Trophoblast cell (in vitro differentiated cells and primary cell): ENCODE data around the gene PRKAG3.
"Not testable (repeated sequence)": the region's sequence is repeated elsewhere in the genome, so short reads cannot be mapped to it uniquely, and the experiment has no call there.

Source experiments
- DNase-seq, 2 donors: peaks; one replicate each; pipeline ENCODE4 v3.0.0-alpha.2; 2016
- H2AFZ ChIP-seq: 2 replicates; pipeline ENCODE4 v1.6.1; 2013; ENCODE audit warnings: low read length, moderate library complexity, mild to moderate bottlenecking; ENCODE audit not compliant: insufficient read depth, poor library complexity
- H2AK5ac ChIP-seq: 2 replicates; pipeline ENCODE4 v1.6.1; 2013; ENCODE audit warnings: mild to moderate bottlenecking, low read length
- H2BK120ac ChIP-seq: 2 replicates; pipeline ENCODE4 v1.6.1; 2013; ENCODE audit warnings: low read length, mild to moderate bottlenecking, moderate library complexity; ENCODE audit not compliant: insufficient read depth, poor library complexity
- H2BK12ac ChIP-seq: 2 replicates; pipeline ENCODE4 v1.6.1; 2013; ENCODE audit warnings: mild to moderate bottlenecking, low read length, moderate library complexity
- H2BK5ac ChIP-seq: 2 replicates; pipeline ENCODE4 v1.6.1; 2013; ENCODE audit warnings: low read length, low read depth, moderate library complexity, mild to moderate bottlenecking; ENCODE audit not compliant: poor library complexity
- H3K14ac ChIP-seq: 2 replicates; pipeline ENCODE4 v1.6.1; 2013; ENCODE audit warnings: mild to moderate bottlenecking, low read length
- H3K18ac ChIP-seq: 2 replicates; pipeline ENCODE4 v1.6.1; 2013; ENCODE audit warnings: mild to moderate bottlenecking, low read length
- H3K23ac ChIP-seq: 2 replicates; pipeline ENCODE4 v1.6.1; 2013; ENCODE audit warnings: low read length
- H3K27ac ChIP-seq: 2 replicates; pipeline ENCODE4 v1.5.1; 2013; ENCODE audit warnings: low read depth, mild to moderate bottlenecking, inconsistent platforms, low read length, moderate library complexity
- H3K27me3 ChIP-seq: 2 replicates; pipeline ENCODE4 v1.6.1; 2013; ENCODE audit warnings: inconsistent platforms, mild to moderate bottlenecking, low read length, moderate library complexity; ENCODE audit not compliant: insufficient read depth
- H3K36me3 ChIP-seq, 2 experiments: 1 replicate in 1 of 2; 2 replicates in 1 of 2; pipeline ENCODE4 v1.6.1; 2013; ENCODE audit warnings: low read length in 2 of 2, mild to moderate bottlenecking in 2 of 2, moderate library complexity in 1 of 2; ENCODE audit not compliant: insufficient read depth in 2 of 2, control insufficient read depth in 1 of 2
- H3K4ac ChIP-seq: 2 replicates; pipeline ENCODE4 v1.6.1; 2013; ENCODE audit warnings: low read depth, mild to moderate bottlenecking, low read length, moderate library complexity
- H3K4me1 ChIP-seq, 2 experiments: 1 replicate in 1 of 2; 2 replicates in 1 of 2; pipeline ENCODE4 v1.6.1; 2013; ENCODE audit warnings: low read length in 2 of 2, mild to moderate bottlenecking in 2 of 2, moderate library complexity in 1 of 2; ENCODE audit not compliant: insufficient read depth in 2 of 2, control insufficient read depth in 1 of 2
- H3K4me2 ChIP-seq: 2 replicates; pipeline ENCODE4 v1.6.1; 2013; ENCODE audit warnings: inconsistent platforms, mild to moderate bottlenecking, low read length, moderate library complexity
- H3K4me3 ChIP-seq: 2 replicates; pipeline ENCODE4 v1.5.1; 2013; ENCODE audit warnings: mild to moderate bottlenecking, low read depth, low read length, inconsistent platforms
- H3K79me1 ChIP-seq: one replicate; pipeline ENCODE4 v1.6.1; 2013; ENCODE audit warnings: low read length
- H3K79me2 ChIP-seq: 2 replicates; pipeline ENCODE4 v1.6.1; 2013; ENCODE audit warnings: low read length, mild to moderate bottlenecking; ENCODE audit not compliant: control insufficient read depth, insufficient read depth, poor library complexity
- H3K9ac ChIP-seq: 2 replicates; pipeline ENCODE4 v1.6.1; 2013; ENCODE audit warnings: mild to moderate bottlenecking, low read length
- H3K9me3 ChIP-seq: 2 replicates; pipeline ENCODE4 v1.6.1; 2013; ENCODE audit warnings: low read depth, mild to moderate bottlenecking, control low read depth, inconsistent platforms, low read length; ENCODE audit not compliant: insufficient read depth
- H4K12ac ChIP-seq: 2 replicates; pipeline ENCODE4 v1.6.1; 2013; ENCODE audit warnings: low read depth, mild to moderate bottlenecking, low read length, moderate library complexity
- H4K8ac ChIP-seq: 2 replicates; pipeline ENCODE4 v1.6.1; 2013; ENCODE audit warnings: low read depth, mild to moderate bottlenecking, low read length, moderate library complexity
- H4K91ac ChIP-seq: one replicate; pipeline ENCODE4 v1.6.1; 2013; ENCODE audit warnings: low read depth, mild to moderate bottlenecking, low read length, moderate library complexity
- WGBS: extraction: QIAGEN DNeasy Blood & Tissue Kit; methylation state at CpG from one replicate; pipeline ENCODE4 v1.1.7; 2013; ENCODE audit warnings: missing lambda C conversion rate; ENCODE audit not compliant: insufficient read length, insufficient coverage; ENCODE audit errors: extremely low coverage; 5-methylcytosine and 5-hydroxymethylcytosine counted together

Gene PRKAG3

GRCh38 chr2:218851286-218851685, 19.7 kb upstream of the PRKAG3 start:
- H3K4me2 ChIP-seq = no peak overlapping the region
- H3K79me1 ChIP-seq = peaks cover 12% of the 10 kb centered on the region
- no peak overlapping the region for H2AK5ac ChIP-seq
- H2BK12ac ChIP-seq = no peak overlapping the region
- no peaks in the 10 kb centered on the region for H3K79me2 ChIP-seq
- no peak overlapping the region for H4K12ac ChIP-seq
- H3K36me3 ChIP-seq = no peaks in the 10 kb centered on the region
- no peak overlapping the region for H3K18ac ChIP-seq
- no peak overlapping the region for H3K27ac ChIP-seq
- WGBS = no CpG with 5 or more reads among the region's 3 CpGs
- H3K4me1 ChIP-seq = peaks cover 25 to 28% of the 10 kb centered on the region in 2 experiments
- H3K4ac ChIP-seq = no peak overlapping the region
- H4K8ac ChIP-seq = no peak overlapping the region
- no peak overlapping the region for H2BK5ac ChIP-seq
- H3K23ac ChIP-seq = no peak overlapping the region
- no peak overlapping the region for H2AFZ ChIP-seq
- no peak overlapping the region for H4K91ac ChIP-seq
- no peak overlapping the region for H2BK120ac ChIP-seq
- H3K4me3 ChIP-seq = no peak overlapping the region
- H3K14ac ChIP-seq = no peak overlapping the region
- no peaks in the 10 kb centered on the region for H3K9me3 ChIP-seq
- no peak overlapping the region for H3K9ac ChIP-seq
- H3K27me3 ChIP-seq = no peaks in the 10 kb centered on the region
- DNase-seq = no peak

GRCh38 chr2:218850796-218851195, 19.2 kb upstream of the PRKAG3 start:
- no peak overlapping the region for H2AFZ ChIP-seq
- no peak overlapping the region for H3K14ac ChIP-seq
- no peak overlapping the region for H2BK5ac ChIP-seq
- no peak overlapping the region for H3K27ac ChIP-seq
- no peaks in the 10 kb centered on the region for H3K79me2 ChIP-seq
- H4K91ac ChIP-seq = no peak overlapping the region
- H3K9me3 ChIP-seq = no peaks in the 10 kb centered on the region
- H3K79me1 ChIP-seq = peaks cover 9% of the 10 kb centered on the region
- H3K9ac ChIP-seq = no peak overlapping the region
- H3K4me1 ChIP-seq = peaks cover 21 to 23% of the 10 kb centered on the region in 2 experiments
- DNase-seq = no peak
- H3K27me3 ChIP-seq = no peaks in the 10 kb centered on the region
- no peak overlapping the region for H3K23ac ChIP-seq
- H4K8ac ChIP-seq = no peak overlapping the region
- no peak overlapping the region for H3K18ac ChIP-seq
- H3K36me3 ChIP-seq = no peaks in the 10 kb centered on the region
- H2BK120ac ChIP-seq = no peak overlapping the region
- no peak overlapping the region for H3K4ac ChIP-seq
- no peak overlapping the region for H3K4me3 ChIP-seq
- no peak overlapping the region for H2BK12ac ChIP-seq
- H4K12ac ChIP-seq = no peak overlapping the region
- no CpG with 5 or more reads among the region's 2 CpGs for WGBS
- H3K4me2 ChIP-seq = no peak overlapping the region
- no peak overlapping the region for H2AK5ac ChIP-seq

GRCh38 chr2:218849721-218850120, 18.1 kb upstream of the PRKAG3 start:
- H3K79me2 ChIP-seq = no peaks in the 10 kb centered on the region
- no peak overlapping the region for H2AK5ac ChIP-seq
- H2BK12ac ChIP-seq = no peak overlapping the region
- no peak overlapping the region for H2BK5ac ChIP-seq
- no peak overlapping the region for H3K18ac ChIP-seq
- no peak overlapping the region for H3K27ac ChIP-seq
- H2BK120ac ChIP-seq = no peak overlapping the region
- H3K4me3 ChIP-seq = no peak overlapping the region
- no CpG with 5 or more reads among the region's 7 CpGs for WGBS
- no peak overlapping the region for H2AFZ ChIP-seq
- H3K4me2 ChIP-seq = no peak overlapping the region
- H3K9ac ChIP-seq = no peak overlapping the region
- no peaks in the 10 kb centered on the region for H3K9me3 ChIP-seq
- H3K4ac ChIP-seq = no peak overlapping the region
- peaks cover 12 to 13% of the 10 kb centered on the region in 2 experiments for H3K4me1 ChIP-seq
- H3K23ac ChIP-seq = no peak overlapping the region
- H4K91ac ChIP-seq = no peak overlapping the region
- H4K8ac ChIP-seq = no peak overlapping the region
- H3K14ac ChIP-seq = no peak overlapping the region
- H3K27me3 ChIP-seq = no peaks in the 10 kb centered on the region
- DNase-seq = peak in 1 of 2 donors; percentile 18
- peaks cover 4% of the 10 kb centered on the region for H3K79me1 ChIP-seq
- peaks cover 0 to 1% of the 10 kb centered on the region in 2 experiments for H3K36me3 ChIP-seq
- H4K12ac ChIP-seq = no peak overlapping the region

GRCh38 chr2:218846963-218847362, 15.4 kb upstream of the PRKAG3 start:
- not testable (repeated sequence) for H4K12ac ChIP-seq, H3K79me2 ChIP-seq, H4K91ac ChIP-seq, H3K4me2 ChIP-seq, H3K4ac ChIP-seq, H3K23ac ChIP-seq, H3K27me3 ChIP-seq, H2AK5ac ChIP-seq, H2BK120ac ChIP-seq, H3K79me1 ChIP-seq, H2BK5ac ChIP-seq, H3K27ac ChIP-seq, H2BK12ac ChIP-seq, H3K18ac ChIP-seq, H3K4me1 ChIP-seq, H3K4me3 ChIP-seq, H3K36me3 ChIP-seq, H2AFZ ChIP-seq, H3K9me3 ChIP-seq, H4K8ac ChIP-seq, DNase-seq, H3K14ac ChIP-seq, H3K9ac ChIP-seq
- WGBS = no CpG with 5 or more reads among the region's 18 CpGs
